Stimulated activated naive CD4-positive, alpha-beta T cell (primary cell): ENCODE data around the gene PLA2G4D.
"Not testable (repeated sequence)": the region's sequence is repeated elsewhere in the genome, so short reads cannot be mapped to it uniquely, and the experiment has no call there.

Source experiments
- DNase-seq, 6 experiments: peaks; one replicate each; lab custom pipeline; 2025; lab: John Stamatoyannopoulos, UW

The PLA2G4D gene

GRCh38 chr15:42128476-42128875 lies 34.1 kb upstream of the PLA2G4D start:
- no peak for DNase-seq

- DNase-seq: no peak
Observed at GRCh38 chr15:42123546-42123945, 29.2 kb upstream of the PLA2G4D start.

- no peak for DNase-seq
Observed at GRCh38 chr15:42121682-42122081, 27.3 kb upstream of the PLA2G4D start.

- no peak for DNase-seq
Observed at GRCh38 chr15:42121021-42121420, 26.7 kb upstream of the PLA2G4D start.

GRCh38 chr15:42120285-42120684 lies 25.9 kb upstream of the PLA2G4D start:
- no peak for DNase-seq

- no peak for DNase-seq
Observed at GRCh38 chr15:42119446-42119760, 25.0 kb upstream of the PLA2G4D start.

- DNase-seq: peak in 1 of 6 experiments; percentile 2
Observed at GRCh38 chr15:42118650-42119445, 24.5 kb upstream of the PLA2G4D start.

- DNase-seq: no peak
Observed at GRCh38 chr15:42111924-42112323, 17.6 kb upstream of the PLA2G4D start.

- DNase-seq: no peak
Observed at GRCh38 chr15:42110367-42110766, 16.0 kb upstream of the PLA2G4D start.

GRCh38 chr15:42108806-42109205 lies 14.4 kb upstream of the PLA2G4D start:
- DNase-seq: no peak

GRCh38 chr15:42108189-42108588 lies 13.8 kb upstream of the PLA2G4D start:
- no peak for DNase-seq

- no peak for DNase-seq
Observed at GRCh38 chr15:42107473-42107872, 13.1 kb upstream of the PLA2G4D start.

- no peak for DNase-seq
Observed at GRCh38 chr15:42106288-42106687, 11.9 kb upstream of the PLA2G4D start.

- DNase-seq: no peak
Observed at GRCh38 chr15:42104095-42104891, 9.9 kb upstream of the PLA2G4D start.

GRCh38 chr15:42102646-42103235 lies 8.4 kb upstream of the PLA2G4D start:
- no peak for DNase-seq

- no peak for DNase-seq
Observed at GRCh38 chr15:42101861-42102260, 7.5 kb upstream of the PLA2G4D start.

- no peak for DNase-seq
Observed at GRCh38 chr15:42100021-42100800, 5.8 kb upstream of the PLA2G4D start.

- no peak for DNase-seq
Observed at GRCh38 chr15:42097018-42097417, 2.7 kb upstream of the PLA2G4D start.

- DNase-seq: no peak
Observed at GRCh38 chr15:42093966-42094365, 396 bp downstream of the PLA2G4D start.

GRCh38 chr15:42092398-42093318 lies 1.7 kb downstream of the PLA2G4D start:
- no peak for DNase-seq

- not testable (repeated sequence) for DNase-seq
Observed at GRCh38 chr15:42091753-42092397, 2.5 kb downstream of the PLA2G4D start.
